Ectodermal cell (in vitro differentiated cells): ENCODE results near the gene HOXC5.

Experiments
- H3K27ac ChIP-seq: 2 replicates; pipeline ENCODE4 v1.7.0; 2013; ENCODE audit warnings: mild to moderate bottlenecking, low read depth, low read length; ENCODE audit not compliant: insufficient read depth, poor library complexity, severe bottlenecking
- H3K27me3 ChIP-seq: 2 replicates; pipeline ENCODE4 v1.7.0; 2013; ENCODE audit warnings: mild to moderate bottlenecking, low read length; ENCODE audit not compliant: insufficient read depth, control insufficient read depth, poor library complexity, severe bottlenecking
- H3K36me3 ChIP-seq: one replicate; pipeline ENCODE4 v1.7.0; 2013; ENCODE audit warnings: low read length; ENCODE audit not compliant: control insufficient read depth, insufficient read depth
- H3K4me1 ChIP-seq: one replicate; pipeline ENCODE4 v1.7.0; 2013; ENCODE audit warnings: low read length; ENCODE audit not compliant: control insufficient read depth, insufficient read depth
- H3K4me3 ChIP-seq: 2 replicates; pipeline ENCODE4 v1.7.0; 2013; ENCODE audit warnings: low read depth, low read length, control low read depth; ENCODE audit not compliant: insufficient read depth
- H3K9me3 ChIP-seq: 2 replicates; pipeline ENCODE4 v1.7.0; 2013; ENCODE audit warnings: mild to moderate bottlenecking, low read length, moderate library complexity; ENCODE audit not compliant: control insufficient read depth
- WGBS, 2 experiments: methylation state at CpG; one replicate each; pipeline ENCODE4 v1.1.7; 2013; ENCODE audit warnings: missing lambda C conversion rate in 2 of 2; 5-methylcytosine and 5-hydroxymethylcytosine counted together

HOXC5 gene

DNA sequence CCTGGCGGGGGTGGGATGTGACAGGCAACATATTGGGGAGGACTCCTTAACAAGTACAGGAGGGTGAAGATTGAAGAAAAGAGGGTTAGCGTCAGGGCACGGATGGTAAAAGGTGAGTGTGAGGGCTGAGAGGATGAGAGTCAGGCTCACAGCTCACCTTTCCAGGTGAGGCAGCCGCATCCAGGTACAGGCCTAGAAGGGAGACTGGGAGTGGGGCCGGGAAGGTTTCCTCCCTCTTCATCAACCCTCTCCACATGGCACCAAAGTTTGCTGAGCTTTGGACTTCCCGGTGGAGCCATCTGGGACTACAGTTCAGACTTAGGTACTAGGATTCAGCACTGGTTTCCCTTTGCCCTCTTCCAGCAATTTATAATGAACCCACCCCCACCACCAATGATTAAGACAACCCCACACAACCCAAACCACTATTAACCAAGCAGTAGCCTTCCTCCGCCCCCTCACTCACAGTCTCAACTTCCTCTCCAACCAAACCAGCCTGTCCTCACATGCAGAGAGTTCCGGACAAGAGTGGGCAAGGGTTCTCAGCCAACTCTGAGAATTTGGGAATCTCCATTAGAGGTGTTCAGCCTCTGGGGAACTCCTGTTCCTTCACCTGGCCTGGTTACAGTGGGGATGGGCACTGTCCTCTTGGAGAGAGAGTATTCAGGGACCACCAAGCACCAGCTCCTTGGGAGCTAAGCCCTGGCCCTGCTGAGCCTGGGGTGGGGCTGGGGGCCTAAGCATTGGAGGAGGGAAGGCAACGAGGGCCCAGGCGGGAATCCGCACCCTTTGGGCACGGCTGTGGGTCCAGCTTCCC lies 18.4 kb downstream of the HOXC5 start:
- Histone ChIP-seq H3K27me3 (peaks cover 100% of the 10 kb centered on the region), H3K4me3 (no peak overlapping the region), H3K27ac (no peak overlapping the region), H3K4me1 (peaks cover 3% of the 10 kb centered on the region), H3K36me3 (no peaks in the 10 kb centered on the region), H3K9me3 (no peaks in the 10 kb centered on the region)
- 10 to 11% methylated on average over 12 of the region's 12 CpGs for WGBS, 2 experiments

DNA sequence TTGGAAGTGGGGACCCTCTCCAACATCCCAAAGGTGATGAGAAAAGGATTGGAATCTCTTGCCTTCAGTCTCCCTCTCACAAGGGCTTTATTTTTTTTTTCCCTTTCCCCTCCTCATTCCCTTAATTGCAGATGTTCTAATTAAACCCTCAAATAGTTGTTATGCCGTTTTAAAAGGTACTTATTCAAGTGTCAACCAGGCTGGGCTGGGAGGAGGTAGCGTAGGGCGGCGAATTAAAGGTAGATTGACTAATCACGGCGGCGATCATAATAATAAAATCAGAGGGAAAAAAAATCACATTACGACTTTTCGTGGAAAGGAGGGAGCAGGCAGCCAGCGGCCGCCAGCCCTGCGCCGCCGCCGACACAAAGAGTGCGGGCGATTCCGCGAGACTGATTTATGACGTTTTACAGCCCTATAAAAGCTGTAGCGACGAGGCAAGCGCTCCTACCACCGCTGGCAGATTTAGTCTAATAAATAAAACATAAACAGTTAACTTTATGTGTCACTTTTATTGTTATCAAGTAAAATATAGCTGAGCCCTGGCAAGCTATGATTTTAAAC lies 19.1 kb downstream of the HOXC5 start:
- H3K36me3 ChIP-seq: no peaks in the 10 kb centered on the region
- peaks cover 100% of the 10 kb centered on the region for H3K27me3 ChIP-seq
- H3K4me1 ChIP-seq: peaks cover 3% of the 10 kb centered on the region
- 6% methylated on average over 20 to 24 of the region's 24 CpGs for WGBS, 2 experiments
- H3K9me3 ChIP-seq: no peaks in the 10 kb centered on the region
- no peak overlapping the region for H3K4me3 ChIP-seq
- H3K27ac ChIP-seq: no peak overlapping the region

DNA sequence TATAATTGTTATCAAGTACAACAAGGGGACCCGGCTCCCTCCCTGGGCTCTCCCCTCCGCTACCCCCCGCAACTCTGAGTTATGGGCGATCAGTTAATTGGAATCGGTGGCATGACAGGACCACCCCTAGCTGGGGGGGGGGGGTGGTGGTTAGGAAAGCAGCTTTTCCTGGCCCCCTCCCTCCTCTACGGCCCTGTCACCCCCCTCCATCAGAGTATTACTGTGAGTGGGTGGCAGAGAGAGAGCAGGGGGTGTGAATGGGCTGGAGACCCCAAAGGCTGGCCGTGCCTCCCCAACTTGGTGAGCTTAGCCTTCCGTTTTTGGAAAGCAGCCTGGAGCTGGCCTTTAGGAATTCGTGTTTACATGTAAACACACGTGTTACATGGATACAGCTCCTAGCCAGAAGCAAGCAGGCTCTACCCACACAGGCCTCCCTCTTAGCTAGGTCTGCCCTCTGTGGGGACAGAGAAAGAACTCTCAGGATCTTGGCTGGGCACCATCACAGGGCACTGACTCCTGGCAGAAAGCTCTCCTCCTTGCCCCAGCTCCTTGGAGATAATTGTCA lies 19.7 kb downstream of the HOXC5 start:
- peaks cover 100% of the 10 kb centered on the region for H3K27me3 ChIP-seq
- H3K9me3 ChIP-seq: no peaks in the 10 kb centered on the region
- peaks cover 3% of the 10 kb centered on the region for H3K4me1 ChIP-seq
- no peak overlapping the region for H3K27ac ChIP-seq
- 6 to 8% methylated on average over 4 to 9 of the region's 10 CpGs for WGBS, 2 experiments
- no peak overlapping the region for H3K4me3 ChIP-seq
- no peaks in the 10 kb centered on the region for H3K36me3 ChIP-seq

DNA sequence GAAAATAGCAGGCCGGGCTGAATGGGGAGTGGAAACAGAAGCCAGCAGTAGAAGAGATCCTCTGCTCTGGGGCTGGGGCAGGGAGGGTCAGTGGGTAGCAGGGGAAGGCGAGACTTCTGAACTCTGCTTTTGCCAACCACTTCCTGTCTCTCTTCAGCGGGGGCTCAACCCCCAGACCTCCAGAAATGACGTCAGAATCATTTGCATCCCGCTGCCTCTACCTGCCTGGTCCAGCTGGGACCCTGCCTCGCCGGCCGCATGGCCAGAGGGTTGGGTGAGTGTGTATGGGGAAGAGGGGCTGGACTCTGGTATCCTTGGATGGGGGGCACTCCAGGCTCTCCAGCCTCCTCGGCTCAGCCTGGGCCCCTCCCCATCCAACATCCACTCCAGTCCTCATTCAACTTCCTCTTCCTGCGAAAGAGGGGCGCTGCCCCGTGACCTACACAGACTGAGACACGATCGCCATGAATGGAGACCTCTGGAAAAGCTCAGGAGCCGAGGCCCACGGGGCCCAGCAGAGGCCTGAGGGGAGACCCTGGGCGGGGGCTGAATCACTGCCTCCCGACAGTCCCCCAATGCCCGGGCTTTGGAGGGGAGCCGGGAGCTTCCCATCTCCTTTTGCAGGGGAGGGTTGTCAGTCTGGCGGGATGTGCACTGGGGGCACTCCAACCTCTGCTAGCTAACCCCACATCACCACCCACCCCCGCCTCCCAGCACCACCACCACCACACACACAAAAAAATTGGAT lies 20.3 kb downstream of the HOXC5 start:
- Histone ChIP-seq H3K4me3 (peak overlapping the region; percentile 24), H3K36me3 (no peaks in the 10 kb centered on the region), H3K9me3 (no peaks in the 10 kb centered on the region), H3K4me1 (peaks cover 3% of the 10 kb centered on the region), H3K27me3 (peaks cover 100% of the 10 kb centered on the region), H3K27ac (no peak overlapping the region)
- 4% methylated on average over 21 to 22 of the region's 22 CpGs for WGBS, 2 experiments

DNA sequence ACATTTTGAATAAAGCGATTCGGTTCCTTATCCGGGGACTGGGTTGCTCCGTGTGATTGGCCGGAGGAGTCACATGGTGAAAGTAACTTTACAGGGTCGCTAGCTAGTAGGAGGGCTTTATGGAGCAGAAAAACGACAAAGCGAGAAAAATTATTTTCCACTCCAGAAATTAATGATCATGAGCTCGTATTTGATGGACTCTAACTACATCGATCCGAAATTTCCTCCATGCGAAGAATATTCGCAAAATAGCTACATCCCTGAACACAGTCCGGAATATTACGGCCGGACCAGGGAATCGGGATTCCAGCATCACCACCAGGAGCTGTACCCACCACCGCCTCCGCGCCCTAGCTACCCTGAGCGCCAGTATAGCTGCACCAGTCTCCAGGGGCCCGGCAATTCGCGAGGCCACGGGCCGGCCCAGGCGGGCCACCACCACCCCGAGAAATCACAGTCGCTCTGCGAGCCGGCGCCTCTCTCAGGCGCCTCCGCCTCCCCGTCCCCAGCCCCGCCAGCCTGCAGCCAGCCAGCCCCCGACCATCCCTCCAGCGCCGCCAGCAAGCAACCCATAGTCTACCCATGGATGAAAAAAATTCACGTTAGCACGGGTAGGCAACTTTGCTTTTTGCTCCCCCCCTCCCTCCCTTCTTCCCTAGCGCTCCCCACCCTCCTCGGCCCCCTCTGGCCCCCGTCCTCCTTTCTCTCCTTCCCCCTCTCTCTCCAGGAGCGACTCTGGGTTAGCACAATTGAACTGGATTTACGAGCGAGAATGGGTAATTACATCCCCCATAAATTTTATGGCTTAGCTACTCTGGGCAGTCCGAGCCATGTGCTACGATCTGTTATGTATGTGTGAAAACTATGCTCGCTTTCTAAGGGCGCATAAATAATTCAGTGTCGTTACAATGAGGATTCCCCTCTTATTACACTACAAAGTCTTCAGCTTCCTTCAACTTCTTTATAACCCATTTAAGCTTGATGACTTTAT lies 21.2 kb downstream of the HOXC5 start, which contains the start of gene HOXC4:
HOXC4 (plus strand) TSS at position 85 of the 991 bp plus-strand sequence; CDS start at position 173, 88 bp downstream.
- H3K4me3 ChIP-seq: peak within 1 kb of the TSS; percentile 24
- H3K36me3 ChIP-seq: no peaks in the 10 kb centered on the region
- peaks cover 100% of the 10 kb centered on the region for H3K27me3 ChIP-seq
- 5% methylated on average over 51 to 52 of the region's 52 CpGs for WGBS, 2 experiments
- H3K27ac ChIP-seq: no peak within 1 kb of the TSS
- H3K4me1 ChIP-seq: peaks cover 8% of the 10 kb centered on the region
- H3K9me3 ChIP-seq: no peaks in the 10 kb centered on the region

DNA sequence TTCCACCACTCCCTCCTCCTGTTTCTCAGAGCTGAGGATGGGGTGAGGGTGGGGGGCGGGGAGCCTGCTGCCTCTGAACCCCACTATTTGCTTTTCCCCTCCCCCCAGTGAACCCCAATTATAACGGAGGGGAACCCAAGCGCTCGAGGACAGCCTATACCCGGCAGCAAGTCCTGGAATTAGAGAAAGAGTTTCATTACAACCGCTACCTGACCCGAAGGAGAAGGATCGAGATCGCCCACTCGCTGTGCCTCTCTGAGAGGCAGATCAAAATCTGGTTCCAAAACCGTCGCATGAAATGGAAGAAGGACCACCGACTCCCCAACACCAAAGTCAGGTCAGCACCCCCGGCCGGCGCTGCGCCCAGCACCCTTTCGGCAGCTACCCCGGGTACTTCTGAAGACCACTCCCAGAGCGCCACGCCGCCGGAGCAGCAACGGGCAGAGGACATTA lies 21.9 kb downstream of the HOXC5 start:
- Histone ChIP-seq H3K4me1 (peaks cover 11% of the 10 kb centered on the region), H3K27me3 (peaks cover 100% of the 10 kb centered on the region), H3K36me3 (no peaks in the 10 kb centered on the region), H3K9me3 (no peaks in the 10 kb centered on the region), H3K4me3 (no peak overlapping the region), H3K27ac (no peak overlapping the region)
- WGBS, 2 experiments: 3% methylated on average over 24 of the region's 24 CpGs

DNA sequence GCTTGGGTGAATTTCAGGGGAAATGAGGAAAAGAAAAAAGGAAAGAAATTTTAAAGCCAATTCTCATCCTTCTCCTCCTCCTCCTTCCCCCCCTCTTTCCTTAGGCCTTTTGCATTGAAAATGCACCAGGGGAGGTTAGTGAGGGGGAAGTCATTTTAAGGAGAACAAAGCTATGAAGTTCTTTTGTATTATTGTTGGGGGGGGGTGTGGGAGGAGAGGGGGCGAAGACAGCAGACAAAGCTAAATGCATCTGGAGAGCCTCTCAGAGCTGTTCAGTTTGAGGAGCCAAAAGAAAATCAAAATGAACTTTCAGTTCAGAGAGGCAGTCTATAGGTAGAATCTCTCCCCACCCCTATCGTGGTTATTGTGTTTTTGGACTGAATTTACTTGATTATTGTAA lies 22.7 kb downstream of the HOXC5 start:
- 0 to 4% methylated on average over 1 to 2 of the region's 2 CpGs for WGBS, 2 experiments
- peaks cover 100% of the 10 kb centered on the region for H3K27me3 ChIP-seq
- H3K9me3 ChIP-seq: no peaks in the 10 kb centered on the region
- no peaks in the 10 kb centered on the region for H3K36me3 ChIP-seq
- peaks cover 16% of the 10 kb centered on the region for H3K4me1 ChIP-seq
- H3K4me3 ChIP-seq: no peak overlapping the region
- no peak overlapping the region for H3K27ac ChIP-seq

DNA sequence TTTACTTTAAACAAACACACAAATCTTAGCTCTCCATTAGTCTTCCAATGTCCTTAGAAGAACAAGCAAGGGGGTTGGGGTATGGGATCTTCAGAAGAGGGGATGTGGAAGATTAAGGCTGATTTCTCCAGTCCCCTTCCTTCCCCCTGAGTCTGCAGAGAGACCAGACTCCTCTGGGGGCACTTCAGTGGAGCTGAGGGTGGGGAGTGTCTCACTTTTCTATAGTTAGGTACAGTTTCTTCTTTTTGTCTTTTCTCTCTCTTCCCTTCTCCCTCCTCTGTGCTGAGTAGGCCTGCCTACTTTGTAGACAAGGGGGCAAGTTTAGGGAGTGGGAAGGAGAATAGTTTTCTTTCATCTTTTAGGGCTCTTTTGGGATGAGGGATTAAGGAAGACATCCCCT lies 23.3 kb downstream of the HOXC5 start:
- Histone ChIP-seq H3K9me3 (no peaks in the 10 kb centered on the region), H3K4me3 (no peak overlapping the region), H3K36me3 (no peaks in the 10 kb centered on the region), H3K4me1 (peaks cover 16% of the 10 kb centered on the region), H3K27me3 (peaks cover 100% of the 10 kb centered on the region), H3K27ac (no peak overlapping the region)

DNA sequence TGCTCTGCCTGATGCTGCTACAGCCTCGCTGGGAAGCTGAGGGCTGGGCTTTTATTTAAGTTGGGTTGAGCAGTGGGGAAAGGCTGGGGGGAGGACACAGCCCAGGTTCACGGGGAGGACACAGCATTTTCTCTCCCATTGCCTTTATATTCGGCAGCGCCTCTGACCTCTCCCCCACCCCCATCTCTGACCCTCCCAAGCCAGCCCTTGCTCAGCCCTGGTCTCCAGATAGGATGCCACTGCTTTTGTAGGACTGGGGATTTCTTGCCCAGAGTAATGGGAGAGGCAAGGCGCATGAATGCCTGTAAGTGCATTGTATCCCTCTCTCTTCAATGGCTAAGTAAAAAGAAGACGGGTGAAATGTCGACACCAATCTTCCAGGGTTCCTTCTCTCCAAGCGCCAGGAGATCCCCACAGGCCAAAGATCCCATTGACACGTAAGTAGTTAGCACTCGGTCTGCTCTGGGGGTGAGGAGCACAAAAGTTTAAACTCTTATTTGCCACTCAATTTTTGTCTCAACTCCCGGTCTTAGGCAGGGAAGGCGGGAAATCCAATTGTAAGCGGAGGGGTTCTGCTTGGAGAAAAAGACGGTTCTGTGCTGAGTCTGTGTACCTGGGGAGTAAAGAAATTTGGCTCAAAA lies 25.4 kb downstream of the HOXC5 start:
- Histone ChIP-seq H3K27ac (no peak overlapping the region), H3K27me3 (peaks cover 100% of the 10 kb centered on the region)

More for the DNA sequence above, 25.4 kb downstream of the HOXC5 start:
- Histone ChIP-seq H3K9me3 (no peaks in the 10 kb centered on the region), H3K36me3 (no peaks in the 10 kb centered on the region), H3K4me1 (peaks cover 16% of the 10 kb centered on the region), H3K4me3 (no peak overlapping the region)
- WGBS, 2 experiments: 5% methylated on average over 14 of the region's 14 CpGs
